SK-N-SH (cell line): ENCODE measurements around the gene BNC2. TPM values are rescaled to one million over a fixed set of nuclear protein-coding genes. Genes with fewer than 3 reads are reported as not detected.

Source experiments
- CTCF ChIA-PET: fragments of 300-600, 350-600 bp; formaldehyde crosslinking; extraction: SDS; loops from one replicate; lab custom pipeline; 2021; lab: Yijun Ruan, JAX
- POLR2A ChIA-PET: fragments of 350-600 bp; sonication (Branson Sonifier 250); formaldehyde crosslinking; extraction: SDS; loops from one replicate; lab custom pipeline; 2020; ENCODE audit warnings: antibody characterized with exemption, inconsistent platforms; lab: Yijun Ruan, JAX
- DNase-seq: peaks from one replicate; pipeline ENCODE4 v3.0.0; 2012
- H2AFZ ChIP-seq: fragments of 200-600 bp; sonication (generic); 2 replicates; pipeline ENCODE4 v1.8.1; 2016; ENCODE audit warnings: antibody characterized with exemption, mild to moderate bottlenecking, low read depth
- H3F3A ChIP-seq: fragments of 200-600 bp; sonication (generic); replicated peaks from 2 replicates; pipeline ENCODE3; 2016; ENCODE audit warnings: antibody characterized with exemption, mild to moderate bottlenecking; ENCODE audit not compliant: insufficient read depth
- H3K27ac ChIP-seq, 2 experiments: fragments of 200-500 bp in 1 of 2; fragments of 200-600 bp in 1 of 2; sonication (Bioruptor generic) in 1 of 2; sonication (generic), shearing (Covaris generic) in 1 of 2; 2 replicates each; pipeline versions ENCODE4 v1.5.1 to v1.6.1; 2014 to 2016; ENCODE audit warnings: low read depth in 2 of 2, inconsistent platforms in 1 of 2, low read length in 1 of 2, mild to moderate bottlenecking in 1 of 2, mixed read lengths in 1 of 2
- H3K27me3 ChIP-seq: fragments of 200-600 bp; sonication (generic), shearing (Covaris generic); 2 replicates; pipeline ENCODE4 v1.6.1; 2016; ENCODE audit warnings: mixed run types; ENCODE audit not compliant: insufficient read depth
- H3K36me3 ChIP-seq, 2 experiments: fragments of 200-500 bp in 1 of 2; fragments of 200-600 bp in 1 of 2; sonication (Bioruptor generic) in 1 of 2; sonication (generic) in 1 of 2; replicated peaks in 1 of 2; 2 replicates each; pipeline versions ENCODE3 to v1.5.1; 2014 to 2016; ENCODE audit warnings: low read length in 1 of 2, mild to moderate bottlenecking in 1 of 2; ENCODE audit not compliant: insufficient read depth in 2 of 2, control insufficient read depth in 1 of 2
- H3K4me1 ChIP-seq, 2 experiments: fragments of 200-500 bp in 1 of 2; fragments of 200-600 bp in 1 of 2; sonication (Bioruptor generic) in 1 of 2; sonication (generic), shearing (Covaris generic) in 1 of 2; 2 replicates each; pipeline versions ENCODE4 v1.5.1 to v1.6.1; 2014 to 2016; ENCODE audit warnings: low read depth in 1 of 2, low read length in 1 of 2, mixed run types in 1 of 2; ENCODE audit not compliant: insufficient read depth in 2 of 2, control insufficient read depth in 1 of 2
- H3K4me2 ChIP-seq: fragments of 200-600 bp; sonication (generic), shearing (Covaris generic); 2 replicates; pipeline ENCODE4 v1.6.1; 2017; ENCODE audit warnings: mixed run types
- H3K4me3 ChIP-seq, 2 experiments: fragments of 200-500 bp in 1 of 2; fragments of 200-600 bp in 1 of 2; sonication (Bioruptor generic) in 1 of 2; sonication (generic), shearing (Covaris generic) in 1 of 2; 2 replicates each; pipeline versions ENCODE4 v1.5.1 to v1.8.1; 2014 to 2016; ENCODE audit warnings: low read depth in 2 of 2, inconsistent platforms in 1 of 2, low read length in 1 of 2, mild to moderate bottlenecking in 1 of 2, mixed read lengths in 1 of 2, moderate library complexity in 1 of 2
- H3K79me2 ChIP-seq: fragments of 200-600 bp; sonication (generic); 2 replicates; pipeline ENCODE4 v1.8.1; 2017; ENCODE audit warnings: mild to moderate bottlenecking; ENCODE audit not compliant: insufficient read depth
- H3K9ac ChIP-seq: fragments of 200-600 bp; sonication (generic); 2 replicates; pipeline ENCODE4 v1.6.1; 2017; ENCODE audit warnings: mixed run types
- H3K9me2 ChIP-seq: fragments of 200-600 bp; sonication (generic); 2 replicates; pipeline ENCODE4 v1.6.1; 2017; ENCODE audit warnings: mixed run types
- H3K9me3 ChIP-seq: fragments of 200-600 bp; sonication (generic); 2 replicates; pipeline ENCODE4 v1.6.1; 2017; ENCODE audit warnings: mixed run types, mild to moderate bottlenecking, moderate library complexity
- H4K20me1 ChIP-seq: fragments of 200-600 bp; sonication (generic); 2 replicates; pipeline ENCODE4 v1.6.1; 2017; ENCODE audit warnings: mild to moderate bottlenecking, mixed run types; ENCODE audit not compliant: insufficient read depth
- CHD2 ChIP-seq: fragments of 150-350 bp; IDR thresholded peaks from 2 replicates; pipeline ENCODE4 v1.6.1; 2018; ENCODE audit warnings: low read length; ENCODE audit not compliant: partially characterized antibody
- CTCF ChIP-seq: fragments of 200-600 bp; sonication (generic); IDR thresholded peaks from 2 replicates; pipeline ENCODE4 v1.6.1; 2017; ENCODE audit warnings: antibody characterized with exemption, mild to moderate bottlenecking, moderate library complexity
- ELF1 ChIP-seq: IDR thresholded peaks from 2 replicates; pipeline ENCODE4 v1.4.0; 2012
- EZH2phosphoT487 ChIP-seq: fragments of 200-600 bp; sonication (generic); IDR thresholded peaks from 2 replicates; pipeline ENCODE4 v1.6.1; 2017; ENCODE audit warnings: low read depth, mixed run types, mild to moderate bottlenecking, antibody characterized with exemption, moderate library complexity, borderline replicate concordance
- FOSL2 ChIP-seq: IDR thresholded peaks from 2 replicates; pipeline ENCODE4 v1.4.0; 2012; ENCODE audit warnings: low read depth, mild to moderate bottlenecking, moderate library complexity, borderline replicate concordance
- FOXJ3 ChIP-seq: sonication (generic); formaldehyde crosslinking; IDR thresholded peaks from 2 replicates; pipeline ENCODE4 v1.5.1; 2020; ENCODE audit warnings: mild to moderate bottlenecking, missing genetic modification reagents
- FOXM1 ChIP-seq: IDR thresholded peaks from 2 replicates; pipeline ENCODE4 v1.4.0; 2012; ENCODE audit warnings: low read depth, mild to moderate bottlenecking
- GABPA ChIP-seq: IDR thresholded peaks from 2 replicates; pipeline ENCODE4 v1.4.0; 2012; ENCODE audit warnings: low read depth, mild to moderate bottlenecking
- GATA2 ChIP-seq: sonication (generic); formaldehyde crosslinking; IDR thresholded peaks from 2 replicates; pipeline ENCODE4 v1.5.0; 2020; ENCODE audit warnings: mild to moderate bottlenecking, missing genetic modification reagents
- IRF3 ChIP-seq: fragments of 150-350 bp; IDR thresholded peaks from 2 replicates; pipeline ENCODE4 v1.6.1; 2016; ENCODE audit warnings: mild to moderate bottlenecking, low read depth, low read length
- JUND ChIP-seq: IDR thresholded peaks from 2 replicates; pipeline ENCODE4 v1.4.0; 2012
- NFIC ChIP-seq: IDR thresholded peaks from 2 replicates; pipeline ENCODE4 v1.4.0; 2012; ENCODE audit warnings: borderline replicate concordance
- NRF1 ChIP-seq: IDR thresholded peaks from 2 replicates; pipeline ENCODE4 v1.6.1; 2012; ENCODE audit warnings: low read depth, mild to moderate bottlenecking, low read length
- PBX3 ChIP-seq: IDR thresholded peaks from 2 replicates; pipeline ENCODE4; 2012
- POLR2AphosphoS5 ChIP-seq: IDR thresholded peaks from 2 replicates; pipeline ENCODE4 v1.6.1; 2012; ENCODE audit warnings: low read depth, low read length
- REST ChIP-seq: IDR thresholded peaks from 2 replicates; pipeline ENCODE4 v1.6.1; 2012; ENCODE audit warnings: mild to moderate bottlenecking, low read depth, low read length, moderate library complexity
- RFX5 ChIP-seq: IDR thresholded peaks from 2 replicates; pipeline ENCODE4 v1.6.1; 2012; ENCODE audit warnings: mild to moderate bottlenecking, improper control_type of control experiment, low read length
- SIN3A ChIP-seq: IDR thresholded peaks from 2 replicates; pipeline ENCODE4 v1.6.1; 2012; ENCODE audit warnings: low read depth, mild to moderate bottlenecking, low read length, moderate library complexity, borderline replicate concordance
- SMC3 ChIP-seq: IDR thresholded peaks from 2 replicates; pipeline ENCODE4 v1.6.1; 2012; ENCODE audit warnings: low read depth, low read length, improper control_type of control experiment
- TAF1 ChIP-seq: IDR thresholded peaks from 2 replicates; pipeline ENCODE4 v1.6.1; 2012; ENCODE audit warnings: low read depth, mild to moderate bottlenecking, low read length, moderate library complexity, borderline replicate concordance
- TCF12 ChIP-seq: IDR thresholded peaks from 2 replicates; pipeline ENCODE4 v1.4.0; 2012
- USF1 ChIP-seq: IDR thresholded peaks from 2 replicates; pipeline ENCODE4 v1.4.0; 2012; ENCODE audit warnings: low read depth, borderline replicate concordance
- YY1 ChIP-seq: IDR thresholded peaks from 2 replicates; pipeline ENCODE4 v1.4.0; 2012; ENCODE audit warnings: low read depth, mild to moderate bottlenecking
- ZBTB33 ChIP-seq: IDR thresholded peaks from 2 replicates; pipeline ENCODE4 v1.4.0; 2012; ENCODE audit warnings: low read depth, borderline replicate concordance
- WGBS: methylation state at CpG from one replicate; pipeline ENCODE4 v1.1.6; 2017; ENCODE audit warnings: low lambda C conversion rate; 5-methylcytosine and 5-hydroxymethylcytosine counted together
- polyA plus RNA-seq, 3 experiments: library from polyadenylated mRNA; depleted of rRNA; stranded (reverse); fragments of >200 nt; gene quantifications; 2 replicates each; pipeline ENCODE4 v1.2.3, GENCODE V29; 2012

BNC2 gene
- polyA plus RNA-seq, 1 of the 3 experiments (the other 2 are of a cell fraction) = 8.8 TPM

- H3K9me3 ChIP-seq = no peaks in the 10 kb centered on the region
- no peaks in the 10 kb centered on the region for H3K9me2 ChIP-seq
- ChIA-PET POLR2A (no interaction called here), CTCF (interaction anchor here (0.9 kb wide), 1 partner anchor 10 kb away, joined by 3 read pairs; no protein-coding TSS in a partner anchor)
- no peaks in the 10 kb centered on the region for H4K20me1 ChIP-seq
- H3K4me3 ChIP-seq = no peak overlapping the region
- H3K9ac ChIP-seq = peak overlapping the region; percentile 2; the same call in 1 of the 2 replicates
- peak overlapping the region; percentile 18; the same call in 1 of the 2 replicates for H3K4me2 ChIP-seq
- no peaks in the 10 kb centered on the region for H3K27me3 ChIP-seq
- no peaks in the 10 kb centered on the region for H3K36me3 ChIP-seq
- DNase-seq = no peak
- 40% methylated on average over 5 of the region's 5 CpGs for WGBS
- H3K27ac ChIP-seq = peak overlapping the region; percentile 19 to 75; a peak in 3 of 4 replicates
- peaks cover 33% of the 10 kb centered on the region for H3F3A ChIP-seq
- H2AFZ ChIP-seq = no peak overlapping the region; the same call in 1 of the 2 replicates
- peaks cover 4 to 29% of the 10 kb centered on the region in 2 experiments for H3K4me1 ChIP-seq
- H3K79me2 ChIP-seq = peaks cover 32% of the 10 kb centered on the region
- TF ChIP-seq REST = no peak
- TF ChIP-seq TCF12 = peak; percentile 87
- 0 out of 2 replicates have a peak, but pooled peaks have one; percentile 37 for TF ChIP-seq FOXM1
- no peak for TF ChIP-seq ELF1
- 0 out of 2 replicates have a peak, but pooled peaks have one; percentile 19 for TF ChIP-seq YY1
- TF ChIP-seq EZH2phosphoT487 = no peak
- no peak for TF ChIP-seq USF1
- peak; percentile 49; the same call in 1 of the 2 replicates for TF ChIP-seq TAF1
- TF ChIP-seq PBX3 = peak; percentile 91
- TF ChIP-seq CHD2 = no peak
- TF ChIP-seq JUND = peak; percentile 86
- no peak for TF ChIP-seq FOXJ3 (CRISPR knock-in tag)
- TF ChIP-seq IRF3 = no peak
- peak; percentile 53; the same call in 1 of the 2 replicates for TF ChIP-seq POLR2AphosphoS5
- no peak for TF ChIP-seq GATA2 (CRISPR knock-in tag)
- TF ChIP-seq CTCF = no peak
- TF ChIP-seq SMC3 = no peak
- no peak for TF ChIP-seq GABPA
- TF ChIP-seq SIN3A = peak; percentile 50; the same call in 1 of the 2 replicates
- no peak for TF ChIP-seq ZBTB33
- TF ChIP-seq NFIC = peak; percentile 47; the same call in 1 of the 2 replicates
- peak; percentile 96 for TF ChIP-seq FOSL2
- no peak for TF ChIP-seq NRF1
- no peak for TF ChIP-seq RFX5
These were observed 360.5 kb downstream of the BNC2 start for GRCh38 chr9:16509997-16510396.
